CD4-positive, alpha-beta T cell treated with Interferon gamma for 1 hour (primary cell): ENCODE data around the gene CCDC134.

ENCODE experiments used
- DNase-seq: peaks from one replicate; pipeline ENCODE4 v3.0.0-alpha.2; 2020

Gene CCDC134

DNA sequence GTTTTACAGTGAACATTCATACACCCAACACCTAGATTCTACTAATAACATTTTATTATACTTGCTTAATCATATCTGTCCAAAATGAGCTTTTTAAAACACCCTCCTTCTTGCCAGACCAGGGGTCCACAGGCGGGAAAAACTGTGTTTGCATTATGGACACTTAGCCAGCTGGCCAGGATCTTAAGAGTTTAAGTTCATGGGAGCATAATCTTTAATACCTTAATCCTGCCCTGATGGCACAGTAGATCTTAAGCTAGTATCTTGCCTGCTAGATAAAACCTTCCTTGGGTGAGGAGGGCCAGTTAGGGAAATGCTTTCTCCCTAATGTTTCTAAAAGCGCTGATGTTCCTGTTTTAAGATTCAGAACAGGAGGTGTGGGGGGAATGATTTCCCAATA lies 13.1 kb upstream of the CCDC134 start:
- no peak for DNase-seq

DNA sequence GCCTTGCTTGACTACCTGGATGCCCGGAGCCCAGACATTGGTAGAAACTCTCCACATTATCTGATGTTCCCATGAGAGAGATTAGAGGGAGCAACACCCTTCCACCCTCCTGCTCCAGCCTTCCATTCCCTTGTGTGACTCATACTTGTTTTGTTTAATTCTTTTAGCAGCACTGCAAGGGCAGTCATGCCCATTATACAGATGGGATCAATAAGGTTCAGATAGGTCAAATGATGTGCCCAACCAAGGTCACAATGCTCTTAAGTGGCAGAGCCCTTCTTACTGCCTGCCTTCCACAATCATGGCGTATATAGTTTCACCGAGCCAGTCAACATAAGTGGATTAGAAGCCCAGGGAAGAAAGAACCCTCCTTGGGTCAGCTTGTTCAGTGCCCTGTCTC lies 6.6 kb upstream of the CCDC134 start:
- no peak for DNase-seq

DNA sequence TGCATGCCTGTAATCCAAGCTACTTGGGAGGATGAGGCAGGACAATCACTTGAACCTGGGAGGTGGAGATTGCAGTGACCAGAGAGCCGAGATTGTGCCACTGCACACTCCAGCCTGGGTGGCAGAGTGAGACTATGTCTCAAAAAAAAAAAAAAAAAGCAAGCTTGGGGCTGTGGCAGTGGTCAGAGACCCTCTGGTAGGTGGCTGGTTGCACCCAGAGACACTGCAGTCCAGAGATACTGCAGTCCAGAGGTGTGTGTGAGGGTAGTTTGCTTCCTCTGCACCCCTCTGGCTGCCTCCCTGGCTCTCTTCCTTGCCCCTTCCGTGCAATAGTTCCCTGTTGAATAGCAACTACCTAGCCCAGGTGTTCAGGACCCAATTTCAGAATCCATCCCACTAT lies 1.7 kb upstream of the CCDC134 start:
- no peak for DNase-seq

DNA sequence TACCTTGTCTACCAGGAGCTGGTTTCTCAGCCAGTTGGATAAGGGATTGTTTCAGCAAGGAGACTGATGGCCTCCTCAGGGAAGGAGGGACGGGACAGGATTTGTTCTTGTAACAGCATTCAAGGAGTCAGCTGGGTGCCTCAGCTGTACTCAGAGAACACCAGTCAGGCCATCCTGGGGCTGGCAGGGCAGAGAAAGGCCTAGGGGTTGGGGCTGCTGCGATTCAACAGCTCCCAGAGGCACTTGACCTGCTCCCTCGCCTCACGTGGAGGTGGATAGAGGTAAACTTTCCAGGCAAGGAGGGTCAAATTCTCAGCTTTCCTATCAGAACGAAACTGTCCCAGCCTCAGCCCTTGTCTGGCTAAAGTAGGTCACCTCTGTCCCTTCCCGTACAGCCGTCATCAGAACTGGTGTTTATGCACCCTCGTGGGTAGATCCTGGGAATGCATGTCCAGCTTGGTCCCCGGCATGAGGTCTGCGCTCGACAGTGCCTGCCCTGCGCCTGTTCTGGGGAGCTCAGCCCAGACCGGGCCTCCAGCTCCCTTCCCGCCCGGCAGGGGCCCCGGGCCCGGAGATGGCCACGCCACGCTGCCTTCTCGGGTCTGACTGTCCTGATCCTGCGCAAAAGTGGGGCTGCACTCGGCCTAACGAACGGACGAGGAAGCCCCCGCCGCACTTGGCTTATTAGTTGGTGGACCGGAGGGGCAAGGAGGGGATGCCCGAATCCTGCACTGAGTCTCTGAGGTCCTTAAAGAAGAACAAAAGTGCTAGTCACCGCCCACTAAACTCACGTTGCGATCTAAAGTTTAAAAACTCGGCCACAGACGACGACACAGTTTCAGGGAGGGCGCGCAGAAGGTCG lies 762 bp upstream of the CCDC134 start:
- no peak for DNase-seq

DNA sequence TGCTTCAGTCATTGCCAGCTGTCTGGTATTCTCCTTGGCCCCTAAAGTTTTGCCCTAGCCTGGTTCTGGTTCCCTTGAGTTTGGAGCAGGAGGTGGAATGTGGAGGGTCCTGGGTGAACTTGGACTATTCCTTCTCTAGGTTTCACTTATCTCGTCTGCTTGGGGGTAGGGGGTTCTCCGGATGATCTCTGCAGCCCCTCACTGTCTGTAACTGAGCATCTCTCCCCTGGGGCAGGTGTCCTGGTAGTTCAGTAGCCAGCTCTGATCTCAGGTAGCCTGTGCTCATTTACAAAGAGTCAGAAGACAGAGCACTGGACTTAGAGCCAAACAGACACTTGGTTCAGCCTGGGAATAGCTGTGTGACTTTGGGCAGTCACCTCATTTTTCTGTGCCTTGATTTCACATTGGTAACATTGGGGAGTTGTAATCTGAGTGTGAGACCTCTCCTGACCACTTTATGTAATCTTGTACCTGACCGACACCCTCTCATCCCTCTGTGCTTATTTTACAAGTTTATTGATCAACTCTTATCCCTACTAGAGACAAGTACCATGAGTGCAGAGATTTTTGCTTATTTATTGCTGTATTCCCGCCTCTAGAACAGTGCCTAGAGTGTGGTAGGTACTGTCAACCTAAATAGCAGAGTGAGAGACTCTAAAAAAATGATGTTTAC lies 804 bp downstream of the CCDC134 start:
- DNase-seq = no peak

DNA sequence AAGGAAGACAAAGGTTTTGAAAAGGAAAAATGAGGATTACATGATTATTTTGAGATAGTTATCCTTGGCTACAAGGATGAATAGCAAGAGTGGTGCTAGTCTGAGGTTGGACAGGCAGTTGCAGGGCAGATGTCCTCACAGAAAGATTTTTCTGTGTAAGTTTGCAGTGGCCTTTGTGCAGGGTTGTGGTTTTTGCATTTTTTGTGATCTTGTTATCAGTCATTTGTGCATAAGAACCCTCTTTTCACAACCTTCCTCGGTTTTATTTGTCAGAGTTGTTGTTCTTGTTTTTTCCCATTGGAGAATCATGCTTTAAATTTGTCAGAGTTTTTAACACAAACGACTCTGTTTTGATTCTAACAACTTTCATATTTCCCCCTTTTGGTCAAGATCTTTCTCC lies 1.4 kb downstream of the CCDC134 start:
- no peak for DNase-seq

DNA sequence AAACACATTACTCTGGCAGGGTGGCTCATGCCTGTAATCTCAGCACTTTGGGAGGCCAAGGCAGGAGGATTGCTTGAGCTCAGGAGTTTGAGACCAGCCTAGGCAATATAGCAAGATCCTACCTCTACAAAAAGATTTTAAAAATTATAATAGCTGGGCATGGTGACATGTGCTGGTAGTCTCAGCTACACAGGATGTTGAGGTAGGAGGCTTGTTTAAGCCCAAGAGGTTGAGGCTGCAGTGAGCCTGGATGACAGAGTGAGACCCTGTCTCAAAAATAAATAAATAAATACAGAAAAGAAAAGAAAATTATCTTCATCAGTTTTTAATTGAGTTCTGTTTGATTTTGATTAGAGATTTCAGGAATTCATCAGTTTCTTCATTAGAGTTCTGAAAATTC lies 5.2 kb downstream of the CCDC134 start:
- DNase-seq = no peak

DNA sequence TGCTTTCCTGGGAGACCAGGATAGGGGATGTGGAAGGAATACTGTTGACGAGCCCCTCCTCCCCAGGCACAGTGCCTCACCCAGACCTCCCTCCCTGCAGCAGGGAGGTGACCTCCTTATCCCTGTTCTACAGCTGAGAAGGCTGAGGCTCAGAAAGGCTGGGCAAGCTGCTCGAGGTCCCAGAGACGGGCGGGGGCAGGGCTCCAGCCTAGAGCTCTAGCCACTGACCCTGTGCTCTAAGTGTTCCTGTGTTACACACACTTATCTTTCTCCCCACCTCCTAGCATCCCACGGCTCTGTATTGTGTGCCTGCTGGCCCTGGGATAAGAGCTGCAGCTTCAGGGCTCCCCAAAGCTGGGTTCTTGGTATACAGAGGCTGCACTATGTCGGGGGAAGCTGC lies 7.9 kb downstream of the CCDC134 start:
- no peak for DNase-seq

DNA sequence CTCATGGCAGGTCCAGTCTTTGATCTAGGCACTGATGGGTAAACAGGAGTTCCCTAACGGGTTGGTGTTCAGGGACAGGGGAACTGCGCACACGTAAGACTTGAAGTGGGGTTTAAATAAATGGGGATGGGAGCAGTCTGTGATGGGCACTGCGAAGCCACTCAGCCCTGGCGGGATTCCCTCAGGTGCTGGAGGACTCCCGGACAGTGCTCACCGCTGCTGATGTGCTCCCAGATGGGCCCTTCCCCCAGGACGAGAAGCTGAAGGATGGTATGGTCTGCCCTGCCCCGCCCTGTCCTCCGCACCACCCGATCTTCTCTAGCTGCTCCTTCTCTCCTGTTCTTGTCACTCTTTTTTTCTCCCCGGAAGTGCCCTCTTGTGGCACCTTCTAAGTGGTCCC lies 9.5 kb downstream of the CCDC134 start:
- no peak for DNase-seq

DNA sequence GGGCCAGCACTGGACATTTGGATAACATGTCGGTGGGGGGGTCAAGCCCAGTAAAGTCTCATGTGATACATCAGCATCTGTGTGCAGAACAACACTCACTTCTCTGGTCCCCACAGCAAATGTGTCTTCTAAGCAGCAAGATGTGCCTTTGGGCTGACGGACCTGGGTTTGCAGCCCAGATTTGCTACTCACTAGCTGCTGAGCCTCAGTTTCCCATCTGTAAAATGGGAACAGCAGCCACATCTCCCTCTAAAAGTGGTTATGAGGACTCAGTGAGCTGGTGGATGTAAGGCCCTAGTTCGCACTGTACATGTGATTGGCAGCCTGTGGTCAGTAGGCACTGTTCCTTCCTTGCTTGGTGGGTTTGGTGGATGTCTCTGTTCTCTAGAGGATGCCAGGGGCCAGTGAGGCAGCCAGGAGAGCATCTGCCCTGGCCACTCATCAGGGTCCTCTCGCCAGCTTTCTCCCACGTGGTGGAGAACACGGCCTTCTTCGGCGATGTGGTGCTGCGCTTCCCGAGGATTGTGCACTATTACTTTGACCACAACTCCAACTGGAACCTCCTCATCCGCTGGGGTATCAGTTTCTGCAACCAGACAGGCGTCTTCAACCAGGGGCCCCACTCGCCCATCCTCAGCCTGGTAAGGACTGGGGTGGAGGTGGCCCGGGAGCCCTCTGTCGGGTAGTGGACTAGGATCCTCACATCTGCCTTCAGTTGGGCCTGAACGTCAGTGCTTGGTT lies 12.5 kb downstream of the CCDC134 start:
- DNase-seq = no peak

DNA sequence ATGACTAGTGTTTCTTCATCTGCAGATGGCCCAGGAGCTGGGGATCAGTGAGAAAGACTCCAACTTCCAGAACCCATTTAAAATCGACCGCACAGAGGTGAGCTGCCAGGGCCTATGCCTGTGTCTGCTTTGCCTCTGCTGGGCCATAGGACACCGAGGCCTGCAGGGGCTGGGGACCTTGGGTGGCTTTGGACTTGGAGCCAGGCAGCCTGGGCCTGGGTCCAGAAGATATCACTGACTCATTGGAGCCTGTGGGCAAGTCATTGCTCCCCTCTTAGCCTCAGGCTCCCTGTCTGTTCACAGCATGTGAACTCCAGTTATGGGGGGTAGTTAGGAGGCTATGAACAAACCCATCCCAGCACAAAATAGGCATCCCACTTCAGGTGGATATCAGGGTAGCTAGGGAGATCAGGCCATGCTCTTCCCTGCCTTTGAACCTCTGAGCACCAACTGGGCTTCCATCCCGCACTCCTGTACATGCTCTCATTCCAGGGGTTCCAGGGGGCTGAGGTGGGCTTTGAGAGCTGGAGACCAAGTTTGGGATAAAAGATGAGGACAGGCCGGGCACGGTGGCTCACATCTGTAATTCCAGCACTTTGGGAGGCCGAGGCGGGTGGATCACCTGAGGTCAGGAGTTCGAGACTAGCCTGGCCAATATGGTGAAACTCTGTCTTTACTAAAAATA lies 13.4 kb downstream of the CCDC134 start:
- DNase-seq = no peak

DNA sequence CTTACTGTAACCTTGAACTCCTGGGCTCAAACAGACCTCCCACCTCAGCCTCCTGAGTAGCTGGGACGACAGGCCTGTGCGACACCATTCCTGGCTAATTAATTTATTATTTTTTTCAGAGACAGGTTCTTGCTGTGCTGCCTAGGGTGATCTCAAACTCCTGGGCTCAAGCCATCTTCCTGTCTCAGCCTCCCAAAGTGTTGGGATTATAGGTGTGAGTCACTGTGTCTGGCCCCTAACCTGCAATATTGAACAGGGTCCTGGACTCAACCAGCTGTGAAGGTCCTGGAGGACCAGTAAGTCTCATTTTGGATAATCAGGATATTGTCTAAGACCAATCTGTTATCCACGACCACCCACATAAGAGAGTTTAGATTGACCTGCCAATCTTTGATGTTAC lies 15.2 kb downstream of the CCDC134 start:
- DNase-seq = no peak

DNA sequence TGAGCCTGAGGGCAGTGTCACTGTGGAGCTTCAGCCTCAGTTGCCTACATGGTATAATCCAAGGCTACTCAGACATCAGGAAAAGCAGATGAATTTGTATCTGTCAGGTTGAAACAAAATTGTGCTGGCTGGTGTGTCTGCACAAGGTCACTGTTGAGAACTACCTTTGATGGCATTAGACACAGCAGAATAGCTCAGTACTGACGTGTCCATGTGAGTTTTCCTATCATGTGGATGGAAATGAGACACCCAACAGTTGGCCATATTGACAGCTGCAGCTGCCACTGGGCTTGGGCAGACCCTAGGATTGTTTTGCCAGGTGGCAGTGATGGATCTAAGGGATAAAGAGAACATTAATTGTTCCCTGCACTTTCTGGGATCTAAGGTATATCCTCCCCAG lies 15.8 kb downstream of the CCDC134 start:
- no peak for DNase-seq

DNA sequence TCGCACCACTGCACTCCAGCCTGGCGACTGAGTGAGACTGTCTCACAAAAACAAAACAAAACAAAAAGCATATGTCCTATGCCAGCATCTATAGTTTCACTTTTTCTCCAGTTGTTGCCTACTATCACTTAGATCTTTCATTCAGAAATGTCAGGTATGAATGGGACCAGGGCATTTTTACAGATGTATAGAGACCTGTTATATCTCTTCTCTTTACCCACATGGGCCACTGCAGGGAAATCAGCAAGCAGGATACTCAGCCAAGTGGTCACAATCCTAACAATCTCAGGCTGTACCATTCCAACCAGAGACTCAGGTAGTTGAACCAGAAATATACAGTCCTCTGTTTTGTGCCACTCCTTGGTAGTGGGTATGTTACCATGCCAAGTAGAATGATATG lies 16.4 kb downstream of the CCDC134 start:
- DNase-seq = no peak

DNA sequence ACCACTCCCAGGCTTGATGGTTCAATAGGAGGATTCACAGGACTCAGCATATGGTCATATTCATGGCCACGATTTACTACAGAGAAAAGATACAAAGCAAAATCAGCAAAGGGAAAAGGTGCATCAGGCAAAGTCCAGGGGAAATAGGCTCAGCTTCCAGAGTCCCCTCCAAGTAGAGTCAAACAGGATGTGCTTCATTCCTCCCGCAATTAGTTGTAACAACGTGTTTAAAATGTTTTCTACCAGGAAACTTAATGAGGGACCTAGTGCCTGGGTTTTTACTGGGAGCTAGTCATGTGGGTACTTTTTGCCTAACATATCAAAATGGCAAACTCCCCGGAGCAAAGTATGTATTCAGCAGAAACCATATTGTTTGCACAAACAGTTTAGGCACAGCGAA lies 17.5 kb downstream of the CCDC134 start:
- no peak for DNase-seq

DNA sequence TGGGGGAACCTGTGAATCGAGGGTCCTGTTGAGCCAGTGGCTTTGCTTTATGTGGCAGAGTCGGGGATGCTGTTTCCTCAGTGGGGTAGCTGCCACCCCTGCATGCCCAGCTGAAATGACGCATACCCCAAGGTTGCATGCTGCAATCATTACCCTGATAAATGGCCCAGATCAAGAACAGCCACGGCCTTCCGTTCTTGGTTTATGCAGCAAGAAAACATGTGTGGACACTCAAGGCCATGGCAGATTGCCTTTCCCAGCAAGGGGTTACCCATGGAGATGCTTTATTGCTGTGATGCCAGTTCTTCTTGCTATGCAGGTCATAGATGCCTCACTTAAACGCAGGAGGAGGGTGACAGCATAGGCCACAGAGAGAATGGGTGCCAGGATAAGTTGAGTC lies 18.1 kb downstream of the CCDC134 start:
- no peak for DNase-seq

DNA sequence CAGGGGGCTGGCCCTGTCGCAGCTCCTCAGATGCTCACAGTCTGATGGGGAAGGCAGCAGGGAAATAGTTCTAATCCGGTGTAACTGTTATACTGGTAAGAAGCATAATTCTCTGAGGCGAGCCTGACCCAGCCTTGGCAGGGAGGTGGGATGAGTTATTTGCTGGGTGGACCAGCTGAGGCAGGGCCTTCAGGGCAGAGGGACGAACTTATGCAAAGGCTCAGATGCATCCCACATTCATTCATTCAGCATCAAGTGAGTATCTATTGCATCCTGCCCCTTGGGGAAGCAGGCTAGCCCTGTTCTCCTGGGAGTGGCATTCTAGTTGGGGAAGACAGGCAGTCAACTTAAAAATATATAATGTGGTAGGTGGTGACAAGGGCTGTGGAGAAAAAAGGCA lies 18.8 kb downstream of the CCDC134 start:
- no peak for DNase-seq

DNA sequence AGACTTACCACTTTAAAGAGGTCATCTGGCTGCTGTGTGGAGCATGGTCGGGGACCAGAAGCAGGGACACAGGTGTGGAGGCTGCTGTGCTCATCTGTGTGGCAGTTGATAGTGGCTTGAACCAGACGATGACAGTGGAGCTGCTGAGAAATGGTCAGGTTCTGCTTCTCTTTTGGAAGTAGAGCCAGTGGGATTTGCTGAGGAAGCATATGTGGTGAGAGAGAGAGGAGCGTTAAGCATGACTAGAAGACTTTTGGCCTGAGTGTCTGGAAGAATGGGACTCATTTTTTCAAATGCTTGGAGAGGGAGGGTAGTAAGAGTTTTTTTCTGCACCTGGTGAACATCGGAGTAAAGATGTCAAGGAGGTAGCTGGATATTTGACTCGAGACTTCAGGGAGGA lies 20.0 kb downstream of the CCDC134 start:
- DNase-seq = no peak

DNA sequence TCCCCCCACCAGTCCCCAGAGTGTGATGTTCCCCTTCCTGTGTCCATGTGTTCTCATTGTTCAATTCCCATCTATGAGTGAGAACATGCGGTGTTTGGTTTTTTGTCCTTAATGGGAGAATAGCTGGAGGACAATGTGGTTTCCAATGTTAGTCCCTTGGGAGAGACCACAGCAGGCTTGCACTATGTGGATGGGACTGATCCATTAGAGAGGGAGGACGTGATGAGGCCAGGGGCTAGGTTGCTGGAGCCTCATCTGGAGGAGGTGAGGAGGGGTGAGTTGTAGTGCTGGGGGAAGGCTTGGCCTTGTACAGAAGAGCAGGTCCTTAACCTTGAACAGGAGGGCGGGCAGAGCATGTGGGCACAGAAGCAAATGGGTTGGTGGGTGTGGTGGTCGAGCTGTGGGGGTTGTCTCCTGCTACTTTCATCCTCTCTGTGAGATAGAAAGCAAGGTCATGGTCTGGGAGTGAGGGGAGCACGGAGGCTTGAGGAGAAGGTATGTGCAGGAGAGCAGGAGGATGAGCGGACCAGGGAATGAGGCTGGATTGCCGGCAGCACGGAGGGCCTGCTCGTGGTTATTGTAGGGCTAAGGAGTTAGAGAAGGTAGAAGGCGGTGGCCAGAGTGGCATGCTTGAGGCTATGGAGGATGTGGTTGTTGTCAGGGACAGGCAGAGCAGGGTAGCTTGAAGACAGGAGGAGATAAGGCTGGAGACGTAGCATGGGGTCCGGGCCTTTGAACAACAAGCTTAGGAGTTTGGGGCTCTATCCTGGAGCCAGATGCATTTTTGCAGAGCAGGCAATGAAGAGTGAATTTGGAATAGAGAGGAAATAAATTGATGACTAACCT lies 21.2 kb downstream of the CCDC134 start:
- no peak for DNase-seq

DNA sequence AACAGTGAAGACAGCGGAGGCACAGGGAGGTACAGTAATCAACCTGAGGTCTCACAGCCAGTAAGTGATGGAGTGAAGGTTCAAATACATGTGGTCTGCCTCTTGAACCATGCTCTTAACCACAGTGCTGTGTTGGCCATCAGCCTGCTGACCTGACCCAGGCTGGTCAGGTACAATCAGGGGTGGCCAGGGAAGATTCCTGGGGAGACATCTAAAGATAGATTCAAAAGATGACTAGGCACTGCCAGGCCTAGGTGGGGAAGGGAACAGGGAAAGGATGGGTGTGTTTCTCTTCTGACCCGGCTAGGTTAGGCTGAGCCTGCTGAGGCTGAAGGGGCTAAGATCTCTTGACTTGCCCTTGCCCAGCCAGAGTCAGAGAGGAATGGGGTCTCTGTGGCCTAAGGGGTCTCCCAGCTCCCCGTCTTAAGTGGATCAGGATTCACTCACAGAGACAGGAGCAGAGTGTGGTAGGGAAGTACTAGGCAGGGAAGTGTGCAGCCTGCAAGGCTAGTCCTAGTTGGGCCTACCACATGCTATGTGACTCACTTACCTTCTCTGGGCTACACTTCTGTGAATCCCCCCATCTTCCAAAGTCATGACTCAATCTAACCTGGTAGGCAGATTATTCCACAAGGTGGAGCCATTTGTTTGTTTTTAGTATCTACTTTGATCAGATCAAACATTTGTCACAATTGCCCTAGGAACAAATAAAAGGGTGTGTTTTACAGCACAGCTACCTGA lies 22.0 kb downstream of the CCDC134 start:
- DNase-seq = no peak

DNA sequence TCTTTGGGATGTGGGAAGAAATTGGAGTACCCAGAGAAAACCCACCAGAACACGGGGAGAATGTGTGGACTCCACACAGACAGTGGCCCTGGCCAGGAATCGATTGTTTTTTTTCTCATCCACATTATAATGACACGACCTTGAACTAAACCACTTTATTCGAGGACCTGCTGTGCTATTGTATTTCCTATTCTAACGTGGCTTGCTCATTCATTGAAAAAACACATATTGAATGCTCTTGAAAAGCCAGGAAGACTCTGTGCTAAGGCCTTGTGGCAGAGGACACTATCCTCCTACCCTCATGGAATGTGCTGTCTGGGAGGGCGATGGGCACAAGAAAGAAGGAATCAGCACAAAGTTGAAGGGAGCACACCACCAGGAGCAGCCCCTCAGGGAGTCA lies 23.3 kb downstream of the CCDC134 start:
- DNase-seq = no peak

DNA sequence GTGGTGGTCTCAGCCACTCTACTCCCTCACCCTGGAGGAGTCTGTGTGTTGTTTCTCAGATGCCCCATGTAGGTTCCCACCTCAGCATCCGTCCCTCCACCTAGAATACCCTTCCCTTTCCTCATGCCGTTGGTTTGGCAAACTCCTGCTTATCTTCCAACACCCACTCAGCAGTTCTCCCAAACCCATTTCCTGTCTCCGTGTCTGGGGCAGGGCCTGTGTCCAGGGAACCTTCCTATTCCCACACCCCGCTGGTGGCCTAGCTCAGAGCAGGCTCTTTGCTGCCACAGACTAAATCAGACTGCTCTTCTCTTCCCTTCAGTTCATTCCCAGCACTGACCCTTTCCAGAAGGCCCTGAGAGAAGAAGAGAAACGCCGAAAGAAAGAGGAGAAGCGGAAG lies 24.9 kb downstream of the CCDC134 start:
- DNase-seq = no peak
